HG03103 (cell line): ENCODE results near the gene LSM3.

Experiments
- ATAC-seq: cut with Tn5 transposase; IDR thresholded peaks from one replicate; pipeline ENCODE4 v1.9.1; 2021; ENCODE audit warnings: low read depth; ENCODE audit not compliant: unreplicated experiment

The LSM3 gene

DNA sequence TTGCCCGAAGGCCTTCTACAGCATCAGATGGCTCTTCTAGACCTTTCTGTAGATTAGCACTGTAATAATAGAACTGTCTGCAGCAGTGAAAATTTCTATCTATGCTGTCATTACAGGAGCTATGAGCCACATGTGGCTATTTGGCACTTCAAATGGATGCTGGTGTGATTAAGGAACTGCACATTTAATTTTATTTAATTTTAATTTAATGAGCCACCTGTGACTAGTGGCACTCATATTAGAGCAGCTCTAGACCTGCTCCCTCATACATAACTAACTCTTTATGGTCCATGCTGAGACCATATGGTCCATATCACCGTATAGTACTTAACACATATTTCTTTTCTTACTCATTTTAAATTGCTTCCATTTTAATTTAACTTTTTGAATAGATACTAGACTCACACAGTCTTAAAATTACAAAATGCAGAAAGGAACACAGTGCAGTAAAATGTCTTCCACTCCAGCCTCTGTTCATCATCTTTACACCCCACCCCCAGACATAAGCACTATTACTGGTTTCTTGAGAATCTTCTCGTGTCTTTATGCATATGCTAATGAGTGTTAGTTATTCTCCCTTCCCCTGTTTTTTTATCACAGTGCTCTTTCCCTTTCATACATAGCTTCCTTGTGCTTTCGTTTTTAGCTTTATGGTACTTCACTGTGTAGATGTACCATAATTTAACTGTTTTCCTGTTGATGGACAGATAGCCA lies 9.6 kb downstream of the LSM3 start:
- ATAC-seq, result no peak

DNA sequence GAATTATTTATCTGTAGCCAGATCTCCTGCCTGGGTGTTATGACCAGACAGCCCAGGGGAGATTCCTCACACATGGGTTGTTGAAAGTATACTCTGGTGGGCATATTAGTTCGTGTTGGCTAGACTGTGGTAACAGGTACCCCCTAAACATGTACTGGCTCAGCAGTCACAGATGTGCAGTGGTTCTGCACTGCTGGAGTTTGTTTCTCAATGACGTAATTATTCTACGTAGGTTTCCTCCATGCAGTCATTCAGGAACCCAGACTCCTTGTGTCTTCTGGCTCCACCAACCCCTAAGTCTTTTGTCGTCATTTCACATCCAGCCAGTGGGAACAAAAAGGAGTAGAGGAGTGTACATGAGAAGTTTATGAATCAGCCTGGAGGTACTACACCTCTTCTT lies 16.2 kb downstream of the LSM3 start:
- ATAC-seq, result no peak

DNA sequence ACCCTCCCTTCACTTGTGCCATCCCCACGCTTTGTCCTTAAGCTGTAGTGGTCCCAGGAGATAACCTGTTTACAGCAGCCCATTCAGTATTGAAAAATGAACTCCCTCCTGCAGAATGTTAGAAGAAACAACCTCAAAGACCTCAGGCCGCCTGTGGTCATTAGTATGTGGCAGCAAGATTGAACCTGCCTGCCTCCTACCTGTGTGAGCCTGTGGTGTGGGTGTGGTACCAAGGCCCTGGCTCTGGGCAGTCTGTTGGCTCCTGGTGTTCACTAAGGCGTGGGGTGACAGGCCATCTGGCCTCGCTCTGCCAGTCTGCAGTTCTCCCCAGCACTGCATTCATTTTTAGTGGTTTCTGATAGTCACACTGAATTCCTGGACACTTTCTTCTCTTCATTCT lies 21.0 kb downstream of the LSM3 start:
- no peak for ATAC-seq

DNA sequence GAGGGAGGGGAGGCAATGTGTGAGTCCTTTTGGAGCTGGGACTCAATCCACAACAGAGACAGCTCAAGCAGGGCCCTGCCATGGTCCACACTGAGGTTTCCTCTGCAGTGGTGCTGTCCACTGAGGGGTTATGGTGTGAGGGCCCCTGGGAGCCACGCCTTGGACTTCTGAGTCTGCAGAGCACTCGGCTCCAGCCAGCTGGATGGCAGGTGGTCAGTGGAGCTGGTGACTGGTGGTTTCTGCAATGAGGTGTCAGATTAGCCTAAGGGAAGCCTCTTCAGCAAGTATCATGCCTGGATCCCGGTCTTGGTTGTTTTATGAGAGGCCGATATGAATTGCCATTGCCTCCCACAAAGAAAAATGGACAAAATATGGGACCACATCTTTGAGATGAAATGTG lies 21.7 kb downstream of the LSM3 start:
- no peak for ATAC-seq

DNA sequence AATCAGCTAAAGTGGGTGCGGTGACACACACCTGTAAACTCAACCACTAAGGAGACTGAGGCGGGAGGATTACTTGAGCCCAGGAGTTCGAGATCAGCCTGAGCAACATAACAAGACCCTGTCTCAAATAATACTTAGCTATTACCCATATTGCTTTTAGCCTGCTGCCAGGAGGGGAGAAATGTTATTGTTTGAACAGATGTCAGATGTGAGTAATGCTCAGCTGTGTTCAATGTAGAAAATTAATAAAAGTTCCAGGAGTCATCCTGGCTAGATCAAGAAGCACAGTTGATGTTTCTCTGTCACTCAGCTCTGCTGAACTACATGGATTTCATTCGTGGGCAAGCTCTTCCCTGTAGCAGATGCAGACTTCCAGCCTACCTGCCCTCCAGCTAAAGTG lies 22.2 kb downstream of the LSM3 start:
- no peak for ATAC-seq

DNA sequence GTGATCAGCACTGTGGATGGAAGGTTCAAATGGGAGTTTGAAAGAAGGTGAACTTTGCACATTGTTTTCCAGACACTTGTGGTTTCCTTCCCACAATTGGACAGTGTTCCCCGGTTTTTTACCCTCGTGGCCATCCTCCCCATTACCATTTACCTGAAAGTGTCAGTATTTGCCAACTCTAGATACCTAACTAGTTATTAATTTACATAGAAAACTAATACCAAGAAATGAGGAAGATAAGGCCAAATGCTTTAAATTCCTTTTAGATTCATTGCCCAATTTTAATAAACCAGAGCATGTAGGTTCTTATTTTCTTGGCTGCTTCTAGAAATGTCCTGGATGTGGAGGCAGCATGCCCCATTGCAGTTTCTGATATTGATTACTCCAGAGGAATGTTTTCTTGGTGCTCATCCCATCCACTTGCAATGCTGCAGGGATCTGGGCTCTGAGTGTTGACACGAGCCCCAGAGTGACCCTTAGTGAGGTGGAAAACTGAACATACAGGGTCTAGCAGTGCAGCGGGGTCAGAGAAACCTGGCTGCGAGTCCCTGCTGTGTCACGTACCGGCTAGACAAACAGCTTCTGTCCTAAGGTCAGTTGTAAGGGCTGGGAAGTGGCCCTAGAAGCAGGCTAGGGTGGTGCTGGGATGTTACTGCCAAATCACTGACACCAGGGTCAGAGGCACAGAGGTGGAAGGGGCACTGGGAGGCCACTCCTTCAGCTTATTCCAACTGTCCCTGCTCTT lies 23.5 kb downstream of the LSM3 start:
- no peak for ATAC-seq

DNA sequence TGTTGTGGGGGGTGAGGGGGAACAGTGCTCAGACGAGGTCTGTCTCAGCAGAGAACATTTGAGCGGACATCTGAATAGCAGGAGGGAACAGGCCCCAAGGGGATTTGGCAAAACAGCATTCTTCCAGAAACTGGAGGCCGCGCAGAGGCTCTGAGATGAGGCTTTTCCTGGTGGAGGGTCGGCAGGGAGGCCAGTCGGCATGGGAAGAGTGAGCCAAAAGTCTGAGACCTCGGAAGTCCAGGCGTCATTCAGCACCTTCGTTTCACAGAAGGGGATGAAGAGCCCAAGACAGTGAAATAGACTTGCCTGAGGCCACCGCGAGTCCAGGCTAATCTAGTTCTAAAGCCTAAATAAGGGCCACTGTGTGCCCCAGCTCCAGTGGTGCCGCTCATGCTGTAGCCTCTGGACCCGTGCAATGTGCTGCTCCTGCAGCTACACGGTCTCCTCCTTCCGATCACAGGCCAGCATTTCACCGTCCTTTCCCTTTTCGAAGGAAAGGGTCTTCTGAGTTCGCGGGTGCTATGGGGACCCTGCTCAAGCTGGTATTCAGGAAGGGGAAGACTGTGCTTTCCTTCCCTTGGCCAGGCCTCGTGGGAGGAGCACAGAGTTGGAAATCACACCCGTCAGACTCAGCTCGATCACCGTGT lies 24.4 kb downstream of the LSM3 start:
- no peak for ATAC-seq

DNA sequence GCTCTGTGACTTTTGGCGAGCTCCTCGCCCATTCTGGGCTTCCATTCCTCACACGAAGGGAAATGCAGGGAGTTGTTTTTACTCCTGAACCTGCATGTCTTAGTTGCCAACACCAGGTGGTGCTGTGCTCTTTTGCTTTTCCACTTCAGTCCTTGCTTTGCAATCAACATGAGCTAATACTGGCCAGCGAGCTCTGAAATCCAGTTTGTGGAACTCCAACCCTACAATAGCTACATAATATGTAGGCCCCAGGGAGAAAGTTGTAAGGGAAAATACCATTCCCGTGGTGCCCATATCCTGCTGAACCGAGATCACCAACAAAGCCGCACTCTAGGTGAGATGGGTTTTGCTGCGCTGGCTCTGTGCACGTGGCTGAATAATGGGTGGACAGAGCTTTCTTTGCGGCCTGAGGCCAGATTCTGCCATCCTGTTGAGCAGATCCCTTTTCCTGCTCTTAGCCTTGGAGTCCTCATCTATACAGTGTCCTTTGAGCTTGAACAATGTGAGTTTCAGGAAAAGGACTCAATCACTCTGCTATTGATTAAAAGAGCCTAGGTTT lies 25.0 kb downstream of the LSM3 start:
- no peak for ATAC-seq

DNA sequence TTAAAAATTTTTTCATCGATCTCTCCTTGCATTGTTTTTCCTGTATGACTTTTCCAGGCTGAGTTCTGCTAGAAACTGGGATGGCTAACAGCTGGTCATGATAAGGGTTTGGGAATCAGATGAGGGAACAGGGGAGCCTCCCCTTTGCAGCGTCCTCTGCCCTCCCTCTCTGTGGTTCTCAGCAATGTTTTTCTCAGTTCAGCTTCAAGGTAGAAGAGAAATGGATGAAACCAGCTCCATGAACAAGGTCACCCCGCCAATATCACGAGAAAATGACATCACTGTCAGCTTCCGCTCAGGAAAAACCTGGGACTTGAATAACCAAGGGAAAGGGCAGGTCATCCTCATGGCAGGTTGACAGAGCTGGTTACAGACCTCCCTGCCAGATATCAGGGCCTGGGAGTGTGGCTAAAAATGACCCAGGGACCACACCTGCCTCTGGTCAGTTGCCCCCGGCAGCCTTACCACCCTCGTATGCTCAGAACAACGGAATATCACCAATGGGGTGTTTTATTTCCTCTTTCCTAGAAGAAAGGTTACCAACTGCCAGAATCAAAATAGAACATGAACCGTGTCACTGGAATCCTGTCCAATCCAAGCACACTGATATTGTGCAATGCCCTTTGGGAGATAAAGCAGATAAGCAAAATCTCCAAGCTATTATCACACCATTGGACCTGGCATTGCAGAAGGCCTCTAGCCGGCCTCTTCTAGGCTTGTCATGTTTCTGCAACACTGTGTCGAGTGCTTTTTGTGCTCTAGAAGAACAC lies 26.1 kb downstream of the LSM3 start:
- no peak for ATAC-seq

DNA sequence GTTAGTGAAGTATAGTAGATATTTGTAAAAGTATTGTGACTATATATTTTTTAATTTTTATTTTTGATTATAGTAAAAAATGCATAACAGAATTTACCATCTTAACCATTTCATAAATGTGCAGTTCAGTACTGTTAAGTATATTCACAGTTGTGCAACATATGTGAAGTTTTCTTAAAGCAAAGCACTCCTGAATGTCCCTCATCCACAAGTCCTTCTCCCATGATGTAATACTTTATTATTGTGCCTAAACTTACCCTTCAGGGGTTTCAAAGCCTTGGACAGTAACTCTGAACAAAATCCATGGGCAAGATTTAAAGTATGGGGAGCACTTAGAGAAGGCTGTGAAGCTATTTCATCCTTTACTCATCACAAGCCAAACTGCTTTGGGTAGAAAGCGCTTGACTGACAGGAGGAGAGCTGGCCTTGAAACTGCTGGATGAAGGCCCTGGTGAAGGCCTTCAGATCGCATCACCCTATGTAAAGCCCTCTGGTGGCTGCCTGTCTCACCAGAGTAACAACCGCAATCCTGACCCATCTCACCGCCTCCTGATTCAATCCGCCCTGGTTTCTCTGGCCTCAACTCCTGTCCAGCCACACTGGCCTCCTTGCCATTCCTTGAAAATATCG lies 28.0 kb downstream of the LSM3 start:
- no peak for ATAC-seq

DNA sequence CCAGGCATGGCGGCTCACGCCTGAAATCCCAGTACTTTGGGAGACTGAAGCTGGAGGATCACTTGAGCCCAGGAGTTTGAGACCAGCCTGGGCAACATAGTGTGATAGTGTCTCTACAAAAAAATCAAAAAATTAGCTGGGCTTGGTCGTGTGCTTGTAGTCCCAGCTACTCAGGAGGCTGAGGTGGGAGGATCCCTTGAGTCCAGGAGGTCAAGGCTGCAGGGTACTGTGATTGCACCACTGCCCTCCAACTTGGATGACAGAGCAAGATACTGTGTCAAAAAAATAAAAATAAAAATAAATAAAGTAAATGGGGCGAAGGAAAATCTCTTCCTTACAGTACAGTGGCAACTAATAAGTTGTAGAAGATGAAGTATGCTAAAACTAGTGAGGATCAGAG lies 29.6 kb downstream of the LSM3 start:
- no peak for ATAC-seq

DNA sequence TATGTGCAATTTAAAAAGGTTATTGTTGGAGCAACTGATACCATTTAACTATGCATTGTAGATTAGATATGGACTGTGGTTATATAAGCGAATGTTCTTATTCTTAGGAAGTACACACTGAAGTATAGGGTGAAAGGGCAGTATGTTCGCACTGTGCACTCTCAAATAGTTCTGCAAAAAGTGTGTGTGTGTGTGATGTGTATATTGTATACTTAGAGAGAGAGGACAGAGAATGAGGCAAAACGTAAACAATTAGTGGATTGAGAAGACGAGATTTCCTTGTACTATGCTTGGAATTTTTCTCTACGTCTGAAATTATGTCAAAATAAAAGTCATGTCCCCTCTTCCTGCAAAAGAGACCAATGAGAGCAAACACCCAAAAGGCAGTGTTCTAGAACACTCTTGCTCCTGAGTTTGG lies 30.4 kb downstream of the LSM3 start:
- no peak for ATAC-seq

DNA sequence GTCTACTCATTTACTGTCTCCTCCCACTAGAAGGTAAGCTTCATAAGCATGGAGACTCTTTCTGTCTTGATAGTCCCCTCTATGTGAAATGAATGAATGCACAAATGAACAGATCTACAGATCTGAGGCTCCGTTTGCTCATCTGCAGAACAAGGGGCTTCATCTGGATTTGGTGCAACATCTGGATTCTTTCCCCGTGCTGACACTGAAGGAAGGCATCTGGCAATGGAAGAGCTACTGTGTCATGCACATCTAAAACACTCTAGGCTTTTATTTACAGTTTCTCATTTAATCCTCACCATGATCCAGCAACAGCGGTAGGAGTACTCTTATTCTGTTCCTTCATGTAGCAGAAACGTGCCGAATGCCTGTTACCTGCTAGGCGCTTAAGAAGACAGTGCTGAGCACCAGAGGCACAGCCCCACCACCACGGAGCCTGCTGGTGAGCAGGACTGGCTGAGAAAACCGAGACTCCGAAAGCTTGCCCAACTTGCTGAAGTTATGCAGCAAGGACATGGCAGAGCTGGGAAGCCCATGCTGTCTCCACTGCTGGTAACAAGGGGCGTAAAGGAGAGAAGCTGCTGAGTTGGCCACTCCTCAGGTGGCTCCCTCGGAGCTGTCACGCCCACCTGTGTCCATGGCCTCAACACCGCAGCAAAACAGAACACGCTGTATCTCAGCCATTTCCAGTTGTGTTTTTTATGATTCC lies 31.1 kb downstream of the LSM3 start:
- ATAC-seq, result no peak

DNA sequence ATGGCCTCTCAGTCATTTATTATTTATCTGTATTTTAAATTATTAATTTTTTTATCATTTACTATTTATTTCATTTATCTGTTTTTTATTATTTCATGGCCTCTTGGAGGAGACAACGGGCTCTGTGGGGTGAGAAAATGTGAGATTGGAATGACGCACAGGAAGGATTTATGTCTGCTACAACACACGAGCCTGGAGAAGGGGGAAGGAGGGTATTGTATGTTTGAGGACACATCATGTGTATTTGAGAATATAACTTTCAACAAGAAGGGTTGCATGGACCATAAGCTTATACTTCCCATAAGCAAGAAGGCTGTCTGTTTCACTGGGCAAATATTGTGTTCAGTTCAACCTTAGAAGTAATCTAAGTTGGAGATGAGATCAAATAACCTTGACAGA lies 31.7 kb downstream of the LSM3 start:
- no peak for ATAC-seq

DNA sequence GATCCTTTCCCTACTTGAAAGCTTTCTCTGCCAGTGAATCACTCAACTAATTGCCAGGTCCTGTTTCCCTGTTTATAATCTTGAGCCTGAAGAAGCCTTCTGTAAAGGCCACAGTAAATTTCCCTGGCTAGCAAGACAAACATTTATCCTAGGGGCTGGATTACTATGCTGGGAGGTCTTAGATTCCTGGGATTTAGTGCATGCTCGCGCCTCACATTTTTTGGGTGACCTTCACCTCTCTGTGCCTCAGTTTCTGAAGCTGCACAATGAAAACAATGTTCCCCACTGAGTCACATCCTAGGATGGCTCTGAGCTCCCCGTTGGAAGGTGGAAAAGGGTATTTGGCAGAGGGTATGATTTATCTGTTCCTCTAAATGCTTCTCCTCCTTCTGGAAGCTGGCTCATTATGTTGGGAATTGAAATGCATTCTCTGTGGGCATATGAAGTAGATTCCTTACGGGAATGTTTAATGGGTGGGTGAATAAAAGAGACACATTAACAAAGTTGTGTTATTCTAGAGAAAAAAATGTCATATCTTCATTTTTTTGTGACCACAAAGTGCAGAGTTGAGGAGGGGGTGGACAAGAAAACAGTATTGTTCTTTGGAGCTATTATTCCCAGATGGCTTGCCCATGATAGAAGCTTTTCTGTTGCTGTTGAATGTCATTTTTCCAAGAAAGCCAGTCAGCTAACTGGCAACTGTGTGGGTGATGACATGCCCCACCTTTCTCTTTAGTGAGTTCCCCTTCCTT lies 32.4 kb downstream of the LSM3 start:
- no peak for ATAC-seq

DNA sequence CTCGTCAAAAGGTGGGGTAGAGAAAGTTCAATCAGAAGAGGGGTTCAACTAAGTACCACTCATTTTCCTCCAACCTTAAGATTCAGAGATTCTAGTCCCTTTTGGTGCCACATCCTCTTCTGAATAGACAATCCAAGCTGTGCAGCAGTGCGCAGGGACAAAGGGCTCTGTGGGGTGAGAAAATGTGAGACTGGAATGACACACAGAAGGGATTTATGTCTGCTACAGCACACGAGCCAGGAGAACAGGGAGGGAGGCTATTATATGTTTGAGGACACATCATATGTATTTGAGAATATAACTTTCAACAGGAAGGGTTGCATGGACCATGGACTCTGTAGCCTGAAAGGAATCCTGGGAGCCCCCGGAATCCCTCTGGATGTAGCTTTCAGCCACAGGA lies 33.0 kb downstream of the LSM3 start:
- no peak for ATAC-seq

DNA sequence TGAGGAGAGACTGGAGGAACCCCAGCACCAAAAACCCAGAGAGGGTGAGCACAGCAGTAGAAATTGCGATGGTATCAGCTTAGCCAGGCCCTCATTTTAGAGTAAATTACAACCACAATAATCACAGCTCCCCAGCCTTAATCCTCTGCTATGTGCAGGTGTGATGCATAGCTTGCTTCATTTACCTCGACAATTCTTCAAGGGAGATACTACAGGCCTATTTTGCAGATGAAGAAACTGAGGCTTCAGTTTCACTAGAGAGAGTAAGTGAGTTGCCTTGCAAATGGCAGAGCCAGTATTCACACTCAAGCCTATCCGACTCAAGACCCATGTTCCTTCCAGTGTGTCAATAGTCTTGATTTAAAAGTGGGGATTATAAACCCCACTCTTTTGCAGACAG lies 33.4 kb downstream of the LSM3 start:
- no peak for ATAC-seq

DNA sequence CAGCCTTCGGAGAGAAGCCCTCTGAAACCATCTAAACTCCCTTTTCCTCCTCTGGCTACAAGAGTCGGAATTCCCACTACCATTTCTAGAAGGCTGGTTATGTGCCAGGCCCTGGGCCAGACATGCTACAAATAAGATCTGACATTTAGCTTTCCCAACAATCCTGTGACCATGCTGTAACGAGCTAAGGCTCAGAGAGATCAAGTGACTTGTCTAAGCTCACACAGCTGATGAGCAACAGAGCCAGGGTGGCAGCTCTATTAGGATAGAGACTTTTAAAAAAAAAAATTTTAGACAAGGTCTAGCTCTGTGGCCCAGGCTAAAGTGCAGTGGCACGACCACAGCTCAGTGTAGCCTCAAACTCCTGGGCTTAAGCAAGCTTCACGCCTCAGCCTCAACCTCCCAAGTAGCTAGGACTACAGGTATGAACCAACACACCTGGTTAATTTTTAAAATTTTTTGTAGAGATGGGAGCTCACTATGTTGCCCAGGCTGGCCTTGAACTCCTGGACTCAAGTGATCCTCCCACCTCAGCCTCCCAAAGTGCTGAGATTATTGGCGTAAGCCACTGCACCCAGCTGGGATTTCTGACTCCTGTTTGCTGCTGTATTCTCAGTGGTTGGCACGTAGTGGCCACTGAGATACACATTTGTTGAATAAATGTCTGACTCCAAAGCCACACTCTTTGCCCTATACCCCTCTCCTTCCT lies 34.6 kb downstream of the LSM3 start:
- ATAC-seq, result no peak
